SK-N-SH treated with all-trans-retinoic acid at 6 μM for 48 hours (cell line): ENCODE measurements around the gene PSMB5.

Source experiments
- ARNTL ChIP-seq: fragments of 450-650 bp; formaldehyde crosslinking; IDR thresholded peaks from 2 replicates; pipeline ENCODE4 v1.5.0; 2020; ENCODE audit warnings: low read depth, mild to moderate bottlenecking, moderate library complexity, borderline replicate concordance
- PPARA ChIP-seq: fragments of 250-450 bp; sonication (Bioruptor Pico); IDR thresholded peaks from 2 replicates; pipeline ENCODE4 v1.5.0; 2020; ENCODE audit warnings: mild to moderate bottlenecking, borderline replicate concordance
- RARB ChIP-seq: fragments of 250-450 bp; sonication (Bioruptor Pico); IDR thresholded peaks from 2 replicates; pipeline ENCODE4 v1.8.0; 2021; ENCODE audit warnings: mild to moderate bottlenecking, moderate library complexity
- SNAI2 ChIP-seq: fragments of 250-450 bp; sonication (Bioruptor Pico); IDR thresholded peaks from 2 replicates; pipeline ENCODE4 v1.5.0; 2020; ENCODE audit warnings: mild to moderate bottlenecking, moderate library complexity
- ZFP3 ChIP-seq: fragments of 250-450 bp; sonication (Bioruptor Pico); IDR thresholded peaks from 2 replicates; pipeline ENCODE4 v1.5.0; 2020; ENCODE audit warnings: mild to moderate bottlenecking, moderate library complexity
- ZFP30 ChIP-seq: fragments of 450-650 bp; formaldehyde crosslinking; IDR thresholded peaks from 2 replicates; pipeline ENCODE4 v1.5.0; 2022; ENCODE audit warnings: mild to moderate bottlenecking, moderate library complexity
- ZNF70 ChIP-seq: fragments of 450-650 bp; formaldehyde crosslinking; IDR thresholded peaks from 2 replicates; pipeline ENCODE4 v1.5.0; 2020; ENCODE audit warnings: mild to moderate bottlenecking, moderate library complexity
- ZNF8 ChIP-seq: fragments of 450-650 bp; formaldehyde crosslinking; IDR thresholded peaks from 2 replicates; pipeline ENCODE4 v1.5.0; 2020; ENCODE audit warnings: mild to moderate bottlenecking, moderate library complexity
- TF ChIP-seq, protein P1 (sequence below): fragments of 250-450 bp; sonication (Bioruptor Pico); IDR thresholded peaks from 2 replicates; pipeline ENCODE4 v1.5.0; 2020; ENCODE audit warnings: mild to moderate bottlenecking, moderate library complexity
- TF ChIP-seq, protein P2 (sequence below): fragments of 250-450 bp; sonication (Bioruptor Pico); IDR thresholded peaks from 2 replicates; pipeline ENCODE4 v1.8.0; 2020; ENCODE audit warnings: mild to moderate bottlenecking, moderate library complexity, borderline replicate concordance

DNA sequence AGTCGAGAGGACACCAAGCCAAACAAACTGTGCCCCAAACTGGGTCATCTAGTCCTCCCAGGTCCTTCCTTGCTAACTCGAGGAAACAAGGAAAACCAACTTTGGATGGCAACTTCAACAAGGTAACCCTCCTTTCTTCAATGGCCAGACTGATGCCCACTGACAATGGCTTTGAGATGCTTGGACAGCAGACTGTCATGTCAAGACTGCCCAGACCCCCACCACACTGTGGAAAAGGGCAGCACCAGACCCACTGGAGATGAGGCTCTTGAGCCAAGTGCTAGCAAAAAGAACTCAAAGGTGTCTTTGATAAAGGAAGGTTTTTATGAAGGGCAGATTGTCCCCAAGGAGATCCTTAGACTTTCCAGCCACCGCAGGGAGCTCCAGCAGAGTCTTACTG is 31.7 kb upstream of the PSMB5 start:
- TF ChIP-seq, protein P1, sequence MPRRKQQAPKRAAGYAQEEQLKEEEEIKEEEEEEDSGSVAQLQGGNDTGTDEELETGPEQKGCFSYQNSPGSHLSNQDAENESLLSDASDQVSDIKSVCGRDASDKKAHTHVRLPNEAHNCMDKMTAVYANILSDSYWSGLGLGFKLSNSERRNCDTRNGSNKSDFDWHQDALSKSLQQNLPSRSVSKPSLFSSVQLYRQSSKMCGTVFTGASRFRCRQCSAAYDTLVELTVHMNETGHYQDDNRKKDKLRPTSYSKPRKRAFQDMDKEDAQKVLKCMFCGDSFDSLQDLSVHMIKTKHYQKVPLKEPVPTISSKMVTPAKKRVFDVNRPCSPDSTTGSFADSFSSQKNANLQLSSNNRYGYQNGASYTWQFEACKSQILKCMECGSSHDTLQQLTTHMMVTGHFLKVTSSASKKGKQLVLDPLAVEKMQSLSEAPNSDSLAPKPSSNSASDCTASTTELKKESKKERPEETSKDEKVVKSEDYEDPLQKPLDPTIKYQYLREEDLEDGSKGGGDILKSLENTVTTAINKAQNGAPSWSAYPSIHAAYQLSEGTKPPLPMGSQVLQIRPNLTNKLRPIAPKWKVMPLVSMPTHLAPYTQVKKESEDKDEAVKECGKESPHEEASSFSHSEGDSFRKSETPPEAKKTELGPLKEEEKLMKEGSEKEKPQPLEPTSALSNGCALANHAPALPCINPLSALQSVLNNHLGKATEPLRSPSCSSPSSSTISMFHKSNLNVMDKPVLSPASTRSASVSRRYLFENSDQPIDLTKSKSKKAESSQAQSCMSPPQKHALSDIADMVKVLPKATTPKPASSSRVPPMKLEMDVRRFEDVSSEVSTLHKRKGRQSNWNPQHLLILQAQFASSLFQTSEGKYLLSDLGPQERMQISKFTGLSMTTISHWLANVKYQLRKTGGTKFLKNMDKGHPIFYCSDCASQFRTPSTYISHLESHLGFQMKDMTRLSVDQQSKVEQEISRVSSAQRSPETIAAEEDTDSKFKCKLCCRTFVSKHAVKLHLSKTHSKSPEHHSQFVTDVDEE (CRISPR knock-in tag): no peak
- TF ChIP-seq ARNTL (CRISPR knock-in tag) (no peak), ZNF8 (no peak), SNAI2 (CRISPR knock-in tag) (no peak), ZFP3 (CRISPR knock-in tag) (no peak), PPARA (CRISPR knock-in tag) (no peak), RARB (CRISPR knock-in tag) (no peak), ZFP30 (CRISPR knock-in tag) (no peak), ZNF70 (no peak)
- TF ChIP-seq, protein P2, sequence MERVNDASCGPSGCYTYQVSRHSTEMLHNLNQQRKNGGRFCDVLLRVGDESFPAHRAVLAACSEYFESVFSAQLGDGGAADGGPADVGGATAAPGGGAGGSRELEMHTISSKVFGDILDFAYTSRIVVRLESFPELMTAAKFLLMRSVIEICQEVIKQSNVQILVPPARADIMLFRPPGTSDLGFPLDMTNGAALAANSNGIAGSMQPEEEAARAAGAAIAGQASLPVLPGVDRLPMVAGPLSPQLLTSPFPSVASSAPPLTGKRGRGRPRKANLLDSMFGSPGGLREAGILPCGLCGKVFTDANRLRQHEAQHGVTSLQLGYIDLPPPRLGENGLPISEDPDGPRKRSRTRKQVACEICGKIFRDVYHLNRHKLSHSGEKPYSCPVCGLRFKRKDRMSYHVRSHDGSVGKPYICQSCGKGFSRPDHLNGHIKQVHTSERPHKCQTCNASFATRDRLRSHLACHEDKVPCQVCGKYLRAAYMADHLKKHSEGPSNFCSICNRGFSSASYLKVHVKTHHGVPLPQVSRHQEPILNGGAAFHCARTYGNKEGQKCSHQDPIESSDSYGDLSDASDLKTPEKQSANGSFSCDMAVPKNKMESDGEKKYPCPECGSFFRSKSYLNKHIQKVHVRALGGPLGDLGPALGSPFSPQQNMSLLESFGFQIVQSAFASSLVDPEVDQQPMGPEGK: no peak
